ENCODE measurements around the gene CDH6. TPM values are rescaled to one million over a fixed set of nuclear protein-coding genes. Genes with fewer than 3 reads are reported as not detected.

The CDH6 gene
- polyA plus RNA-seq, 1 of the 3 experiments (the other 2 are of a cell fraction) = 1.1 TPM

GRCh38 chr5:31236339-31236738, 42.9 kb downstream of the CDH6 start:
- Histone ChIP-seq H3K4me1 (ENCODE audit: control insufficient read depth in 1 of 2, insufficient read depth in 2 of 2, low read depth in 1 of 2, low read length in 1 of 2) (peaks cover 0 to 8% of the 10 kb centered on the region in 2 experiments; a peak in 1 of 4 replicates), H3K9ac (no peak overlapping the region), H3K36me3 (replicated peaks in 1 of 2; ENCODE audit: control insufficient read depth in 1 of 2, insufficient read depth in 2 of 2, low read length in 1 of 2) (no peaks in the 10 kb centered on the region), H2AFZ (ENCODE audit: low read depth) (no peak overlapping the region), H3K9me3 (no peaks in the 10 kb centered on the region), H3K9me2 (no peaks in the 10 kb centered on the region), H3K79me2 (ENCODE audit: insufficient read depth) (no peaks in the 10 kb centered on the region), H3K4me2 (no peak overlapping the region), H3K27me3 (ENCODE audit: insufficient read depth) (no peaks in the 10 kb centered on the region), H3K4me3 (ENCODE audit: low read depth in 2 of 2, low read length in 1 of 2) (no peak overlapping the region), H3F3A (replicated peaks; ENCODE audit: insufficient read depth) (no peaks in the 10 kb centered on the region), H3K27ac (ENCODE audit: low read depth in 2 of 2, low read length in 1 of 2) (no peak overlapping the region), H4K20me1 (ENCODE audit: insufficient read depth) (no peaks in the 10 kb centered on the region)
- no peak for DNase-seq
- POLR2A ChIA-PET = interaction anchor here (0.6 kb wide), 1 partner anchor 223 kb away, joined by 6 read pairs; no protein-coding TSS in a partner anchor
- TF ChIP-seq RFX5 (IDR thresholded peaks at IDR 0.05; ENCODE audit: low read length) = no peak
- no peak for TF ChIP-seq TEAD4 (IDR thresholded peaks at IDR 0.05; ENCODE audit: borderline replicate concordance, insufficient read depth)
- no peak for TF ChIP-seq JUND (IDR thresholded peaks at IDR 0.05)
- TF ChIP-seq RCOR1 (IDR thresholded peaks at IDR 0.05; ENCODE audit: low read length) = no peak
- TF ChIP-seq ZBTB33 (IDR thresholded peaks at IDR 0.05; ENCODE audit: borderline replicate concordance, low read depth) = no peak
- TF ChIP-seq NRF1 (IDR thresholded peaks at IDR 0.05; ENCODE audit: low read depth, low read length) = no peak
- no peak for TF ChIP-seq POLR2AphosphoS5 (IDR thresholded peaks at IDR 0.05; ENCODE audit: low read depth, low read length)
- TF ChIP-seq SMC3 (IDR thresholded peaks at IDR 0.05; ENCODE audit: low read depth, low read length) = no peak
- no peak for TF ChIP-seq MEF2A (IDR thresholded peaks at IDR 0.05; ENCODE audit: borderline replicate concordance, low read depth)
- no peak for TF ChIP-seq REST (IDR thresholded peaks at IDR 0.05; ENCODE audit: low read depth, low read length)
- TF ChIP-seq GABPA (IDR thresholded peaks at IDR 0.05; ENCODE audit: low read depth) = no peak
- TF ChIP-seq TCF12 (IDR thresholded peaks at IDR 0.05) = no peak
- TF ChIP-seq RAD21 (IDR thresholded peaks at IDR 0.05; ENCODE audit: low read length) = no peak
- TF ChIP-seq MXI1 (IDR thresholded peaks at IDR 0.05; ENCODE audit: low read depth, low read length) = no peak
- TF ChIP-seq MAX (IDR thresholded peaks at IDR 0.05; ENCODE audit: low read depth) = no peak
- no peak for TF ChIP-seq NFIC (IDR thresholded peaks at IDR 0.05; ENCODE audit: borderline replicate concordance)
- 69% methylated on average over 6 of the region's 6 CpGs for WGBS (ENCODE audit: low lambda C conversion rate)
- CTCF ChIA-PET = interaction anchor here (0.8 to 1.9 kb wide), 6 partner anchors 11 to 254 kb away, joined by 3 to 9 read pairs (median 5); no protein-coding TSS in a partner anchor
